Activated B cell treated with CpG ODN at 0.5 μM for 24 hours (primary cell): Measurements from ENCODE around the gene TECPR1. TPM values are rescaled to one million over a fixed set of nuclear protein-coding genes. Genes with fewer than 3 reads are reported as not detected.

ENCODE experiments used
- ATAC-seq: fragments of 200-7000 bp; cut with Tn5 transposase; one replicate; pipeline ENCODE4 v1.10.0; 2021; ENCODE audit warnings: low read depth, mild to moderate bottlenecking, moderate library complexity
- CTCF ChIA-PET: fragments of 350-600 bp; sonication (Branson Sonifier 250); formaldehyde crosslinking; loops from one replicate; lab custom pipeline; 2021; ENCODE audit warnings: antibody characterized with exemption; lab: Charles Lee
- POLR2A ChIA-PET: fragments of 350-600 bp; sonication (Branson Sonifier 250); formaldehyde crosslinking; loops from one replicate; lab custom pipeline; 2021; ENCODE audit warnings: antibody characterized with exemption; lab: Charles Lee
- DNase-seq: peaks from one replicate; pipeline ENCODE4 v3.0.0; 2022
- H3K27ac Mint-ChIP-seq: one replicate; pipeline ENCODE4 v1.8.0; 2020; ENCODE audit warnings: mixed read lengths
- H3K27me3 Mint-ChIP-seq: one replicate; pipeline ENCODE4 v1.8.0; 2021; ENCODE audit warnings: mixed read lengths
- H3K36me3 Mint-ChIP-seq: one replicate; pipeline ENCODE4 v1.8.0; 2021; ENCODE audit warnings: low read depth, mixed read lengths
- H3K4me1 Mint-ChIP-seq: one replicate; pipeline ENCODE4 v1.8.0; 2021; ENCODE audit warnings: mixed read lengths
- H3K4me3 Mint-ChIP-seq: one replicate; pipeline ENCODE4 v1.8.0; 2020; ENCODE audit warnings: mild to moderate bottlenecking, mixed read lengths
- H3K9me3 Mint-ChIP-seq: one replicate; pipeline ENCODE4 v1.8.0; 2020; ENCODE audit warnings: mixed read lengths
- intact Hi-C: fragments of 100-400 bp; cut with micrococcal nuclease; formaldehyde crosslinking; loops from one replicate; pipeline ENCODE4 v1.15.1; 2024
- total RNA-seq: library from RNA; stranded (reverse); gene quantifications from 2 replicates; pipeline ENCODE4 v1.2.3, GENCODE V29; 2022
- TF ChIP-seq, protein P1 (sequence below): fragments of 200-600 bp; IDR thresholded peaks from one replicate; pipeline ENCODE4 v1.8.0; 2022; ENCODE audit warnings: antibody characterized with exemption, mild to moderate bottlenecking

TECPR1 gene
- total RNA-seq, 1 donor from 2014 or later = 34.5 TPM

DNA sequence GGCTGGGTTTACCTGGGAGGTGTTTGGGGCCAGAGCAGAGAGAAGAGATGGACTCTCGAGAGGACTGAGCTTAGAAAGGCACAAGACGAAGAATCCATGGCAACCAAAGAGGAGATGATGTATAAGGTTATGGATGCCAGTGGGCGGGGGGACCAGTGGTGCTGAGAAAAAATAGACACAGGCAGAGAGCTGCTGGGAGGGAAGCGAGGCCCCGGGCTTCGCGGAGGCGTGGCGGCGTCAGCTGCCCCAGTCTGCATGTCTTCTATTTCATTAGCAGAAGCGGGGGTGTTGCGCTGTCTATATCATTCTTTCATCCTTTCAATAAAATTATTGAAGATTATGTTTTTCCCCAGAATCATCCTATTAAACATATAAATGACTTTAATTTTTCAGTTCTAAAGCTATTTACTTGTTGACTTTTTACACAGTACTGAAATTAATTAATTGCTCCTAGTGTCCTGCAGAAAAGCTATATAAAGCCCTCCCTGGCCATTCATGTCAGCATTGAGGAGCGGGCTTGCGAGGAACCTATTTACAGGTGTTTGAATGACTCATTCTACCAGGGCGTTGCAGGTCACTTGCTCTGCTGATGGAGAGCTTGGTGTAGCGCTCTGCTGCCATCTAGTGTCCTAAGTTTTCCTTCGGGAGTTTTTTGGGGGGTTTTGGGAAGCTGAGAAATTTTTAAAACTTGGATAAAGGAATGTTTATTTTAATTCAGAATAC lies 83.7 kb downstream of the TECPR1 start:
- TF ChIP-seq, protein P1, sequence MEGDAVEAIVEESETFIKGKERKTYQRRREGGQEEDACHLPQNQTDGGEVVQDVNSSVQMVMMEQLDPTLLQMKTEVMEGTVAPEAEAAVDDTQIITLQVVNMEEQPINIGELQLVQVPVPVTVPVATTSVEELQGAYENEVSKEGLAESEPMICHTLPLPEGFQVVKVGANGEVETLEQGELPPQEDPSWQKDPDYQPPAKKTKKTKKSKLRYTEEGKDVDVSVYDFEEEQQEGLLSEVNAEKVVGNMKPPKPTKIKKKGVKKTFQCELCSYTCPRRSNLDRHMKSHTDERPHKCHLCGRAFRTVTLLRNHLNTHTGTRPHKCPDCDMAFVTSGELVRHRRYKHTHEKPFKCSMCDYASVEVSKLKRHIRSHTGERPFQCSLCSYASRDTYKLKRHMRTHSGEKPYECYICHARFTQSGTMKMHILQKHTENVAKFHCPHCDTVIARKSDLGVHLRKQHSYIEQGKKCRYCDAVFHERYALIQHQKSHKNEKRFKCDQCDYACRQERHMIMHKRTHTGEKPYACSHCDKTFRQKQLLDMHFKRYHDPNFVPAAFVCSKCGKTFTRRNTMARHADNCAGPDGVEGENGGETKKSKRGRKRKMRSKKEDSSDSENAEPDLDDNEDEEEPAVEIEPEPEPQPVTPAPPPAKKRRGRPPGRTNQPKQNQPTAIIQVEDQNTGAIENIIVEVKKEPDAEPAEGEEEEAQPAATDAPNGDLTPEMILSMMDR = peak; percentile 56
- Mint-ChIP-seq H3K4me3 (no peak overlapping the region), H3K36me3 (peaks cover 15% of the 10 kb centered on the region), H3K4me1 (peaks cover 10% of the 10 kb centered on the region), H3K27ac (no peak overlapping the region), H3K9me3 (no peaks in the 10 kb centered on the region), H3K27me3 (peaks cover 2% of the 10 kb centered on the region)
- ATAC-seq (peak; percentile 66), DNase-seq (peak; percentile 34)
- POLR2A ChIA-PET = interaction anchor here (1.3 to 2.0 kb wide), 3 partner anchors 35 to 147 kb away, joined by 5 to 10 read pairs (median 9); partner anchors contain the start of gene LMTK2
- CTCF ChIA-PET = interaction anchor here (0.7 to 10.4 kb wide), 28 partner anchors 10 to 1064 kb away, joined by 3 to 248 read pairs (median 4); partner anchors contain the start of gene LMTK2
- intact Hi-C loops = loop anchor here (1.0 to 2.0 kb wide), 7 partner anchors 62 to 1064 kb away; partner anchors contain the start of genes ASNS and LMTK2

DNA sequence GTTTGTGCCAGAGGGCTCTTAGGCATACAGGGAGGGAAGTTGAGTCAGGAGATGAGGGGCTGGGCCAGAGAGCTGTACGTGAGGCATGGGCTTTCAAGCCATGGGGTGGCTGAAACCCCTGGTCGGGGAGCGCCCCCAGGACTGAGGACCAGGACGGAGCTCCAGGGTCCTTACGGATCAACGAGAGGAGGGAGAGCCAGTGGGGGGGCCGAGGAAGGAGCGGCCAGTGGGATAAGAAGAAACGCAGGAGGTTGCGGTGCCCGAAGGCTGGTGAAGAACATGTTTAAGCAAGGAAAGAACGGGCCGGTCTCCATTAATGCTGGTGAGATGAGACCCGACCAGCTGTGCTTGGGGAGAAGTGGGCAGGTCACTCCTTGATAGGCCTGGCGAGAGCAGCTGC lies 84.4 kb downstream of the TECPR1 start:
- no peaks in the 10 kb centered on the region for H3K9me3 Mint-ChIP-seq
- no peak overlapping the region for H3K4me3 Mint-ChIP-seq
- no peak for ATAC-seq
- peaks cover 15% of the 10 kb centered on the region for H3K36me3 Mint-ChIP-seq
- no peak for DNase-seq
- intact Hi-C loops = loop anchor here (1.0 to 2.0 kb wide), 7 partner anchors 61 to 1063 kb away; partner anchors contain the start of genes ASNS and LMTK2
- H3K27ac Mint-ChIP-seq = no peak overlapping the region
- ChIA-PET CTCF (interaction anchor here (0.9 to 10.4 kb wide), 13 partner anchors 10 to 1063 kb away, joined by 3 to 248 read pairs (median 5); partner anchors contain the start of gene LMTK2), POLR2A (interaction anchor here (1.5 to 2.0 kb wide), 2 partner anchors 35 to 146 kb away, joined by 9 to 10 read pairs; no protein-coding TSS in a partner anchor)
- TF ChIP-seq, protein P1 = no peak
- H3K4me1 Mint-ChIP-seq = peaks cover 17% of the 10 kb centered on the region
- peaks cover 2% of the 10 kb centered on the region for H3K27me3 Mint-ChIP-seq

DNA sequence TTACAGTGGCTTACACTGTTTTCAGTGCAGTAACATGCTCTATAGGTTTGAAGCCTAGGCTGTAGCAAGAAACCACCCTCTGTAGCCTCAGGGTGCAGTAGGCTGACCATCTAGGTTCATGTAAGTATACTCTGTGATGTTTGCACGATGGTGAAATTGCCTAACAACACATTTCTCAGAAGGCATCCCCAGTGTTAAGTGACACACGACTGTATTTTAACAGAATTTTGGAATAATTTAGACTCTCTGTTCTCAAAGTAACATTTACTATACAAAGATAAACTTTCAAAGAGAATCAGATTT lies 85.4 kb downstream of the TECPR1 start:
- DNase-seq = no peak
- H3K27me3 Mint-ChIP-seq = peaks cover 2% of the 10 kb centered on the region
- no peak for ATAC-seq
- H3K9me3 Mint-ChIP-seq = no peaks in the 10 kb centered on the region
- TF ChIP-seq, protein P1 = no peak
- POLR2A ChIA-PET = no interaction called here
- H3K27ac Mint-ChIP-seq = no peak overlapping the region
- no peak overlapping the region for H3K4me3 Mint-ChIP-seq
- H3K36me3 Mint-ChIP-seq = peaks cover 6% of the 10 kb centered on the region
- H3K4me1 Mint-ChIP-seq = peaks cover 21% of the 10 kb centered on the region
- CTCF ChIA-PET = interaction anchor here (0.8 to 10.4 kb wide), 7 partner anchors 22 to 145 kb away, joined by 3 to 248 read pairs (median 5); partner anchors contain the start of gene LMTK2
- intact Hi-C loops = loop anchor here (1.0 kb wide), 1 partner anchor 36 kb away; no protein-coding TSS in a partner anchor

DNA sequence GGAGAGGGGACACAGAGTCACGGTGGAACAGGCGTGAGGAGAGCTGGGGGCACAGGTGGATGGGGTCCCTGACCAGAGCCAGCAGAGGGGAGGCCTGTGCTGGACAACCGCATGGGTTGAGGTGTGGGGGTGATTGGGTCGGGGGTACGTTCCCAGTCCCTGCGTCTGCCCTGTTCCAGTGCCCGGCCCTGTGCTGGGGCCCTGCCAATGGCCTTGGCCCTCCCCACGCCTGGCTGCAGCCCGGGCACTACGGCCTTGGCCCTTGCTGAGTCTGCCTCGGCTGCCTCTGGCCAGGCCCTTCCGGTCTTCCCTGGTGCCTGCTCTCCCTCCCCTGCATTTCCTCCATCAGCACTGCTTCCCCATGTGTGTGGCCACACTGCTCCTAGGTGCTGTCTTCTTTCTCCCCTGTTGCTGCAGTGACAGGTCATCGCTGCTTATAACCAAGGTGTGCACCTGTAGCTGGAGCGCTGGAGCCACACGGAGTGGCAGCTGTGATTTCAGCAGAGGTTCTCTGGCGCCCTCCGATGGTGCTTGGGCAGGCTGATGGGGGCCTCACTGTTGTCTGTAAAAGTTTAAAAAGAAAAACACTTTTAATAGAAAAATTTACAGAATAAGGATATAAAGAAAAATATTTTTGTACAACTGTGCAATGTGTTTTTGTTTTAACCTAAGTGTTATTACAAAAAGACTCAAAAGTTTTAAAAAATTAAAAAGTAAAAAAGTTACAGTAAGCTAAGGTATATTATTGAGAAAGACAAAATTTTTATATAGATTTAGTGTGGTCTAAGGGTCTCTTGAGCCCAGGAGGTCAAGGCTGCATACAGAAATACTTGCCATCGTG lies 86.0 kb downstream of the TECPR1 start:
- peaks cover 21% of the 10 kb centered on the region for H3K4me1 Mint-ChIP-seq
- TF ChIP-seq, protein P1 = no peak
- no peak overlapping the region for H3K27ac Mint-ChIP-seq
- H3K4me3 Mint-ChIP-seq = no peak overlapping the region
- peaks cover 2% of the 10 kb centered on the region for H3K27me3 Mint-ChIP-seq
- DNase-seq = peak; percentile 44
- POLR2A ChIA-PET = no interaction called here
- intact Hi-C loops = loop anchor here (1.0 kb wide), 1 partner anchor 36 kb away; no protein-coding TSS in a partner anchor
- H3K9me3 Mint-ChIP-seq = no peaks in the 10 kb centered on the region
- ATAC-seq = peak; percentile 75
- CTCF ChIA-PET = interaction anchor here (0.7 to 10.4 kb wide), 12 partner anchors 10 to 144 kb away, joined by 3 to 248 read pairs (median 4); partner anchors contain the start of gene LMTK2
- H3K36me3 Mint-ChIP-seq = peaks cover 2% of the 10 kb centered on the region

Other genes with a start within 250 kb of the TECPR1 start
- gene LMTK2, start 145.4 kb downstream of the TECPR1 start, total RNA-seq = 9.6 and 10.4 TPM in 2 replicates
- 0.35 TPM in 1 of 2 replicates, not detected in the other for gene BHLHA15, start 40.8 kb downstream of the TECPR1 start, total RNA-seq
- 53.7 and 55.9 TPM in 2 replicates for gene BRI3, start 29.5 kb upstream of the TECPR1 start, total RNA-seq
- gene BAIAP2L1, start 148.9 kb upstream of the TECPR1 start, total RNA-seq = 8.1 and 10.4 TPM in 2 replicates